Neutrophil (primary cell): ENCODE results near the gene RETREG2.

ENCODE experiments used
- H3K27ac ChIP-seq: fragments of 200-600 bp; sonication (generic); 2 replicates; pipeline ENCODE4 v1.5.1; 2016; ENCODE audit warnings: mild to moderate bottlenecking, moderate library complexity
- H3K27me3 ChIP-seq: fragments of 200-600 bp; sonication (generic); 2 replicates; pipeline ENCODE4 v1.6.0; 2016; ENCODE audit warnings: mild to moderate bottlenecking
- H3K36me3 ChIP-seq: fragments of 200-600 bp; sonication (generic); 2 replicates; pipeline ENCODE4 v1.5.1; 2017
- H3K4me1 ChIP-seq, 2 experiments: fragments of 200-600 bp in 1 of 2; sonication (generic) in 1 of 2; 1 replicate in 1 of 2; 2 replicates in 1 of 2; pipeline versions ENCODE4 v1.5.1 to v1.6.1; 2013 to 2016; ENCODE audit warnings: low read depth in 1 of 2, low read length in 1 of 2, mild to moderate bottlenecking in 1 of 2, moderate library complexity in 1 of 2; ENCODE audit not compliant: control insufficient read depth in 1 of 2, insufficient read depth in 1 of 2
- H3K4me3 ChIP-seq, 2 experiments: fragments of 200-600 bp in 1 of 2; sonication (generic) in 1 of 2; 1 replicate in 1 of 2; 2 replicates in 1 of 2; pipeline ENCODE4 v1.5.1; 2013 to 2016; ENCODE audit warnings: low read depth in 1 of 2, low read length in 1 of 2, mild to moderate bottlenecking in 1 of 2, moderate library complexity in 1 of 2
- H3K9me3 ChIP-seq: fragments of 200-600 bp; sonication (generic); 2 replicates; pipeline ENCODE4 v1.5.1; 2016
- TF ChIP-seq, protein P1 (sequence below): fragments of 200-600 bp; sonication (generic); IDR thresholded peaks from 2 replicates; pipeline ENCODE4 v1.5.1; 2016; ENCODE audit warnings: antibody characterized with exemption

RETREG2 gene

DNA sequence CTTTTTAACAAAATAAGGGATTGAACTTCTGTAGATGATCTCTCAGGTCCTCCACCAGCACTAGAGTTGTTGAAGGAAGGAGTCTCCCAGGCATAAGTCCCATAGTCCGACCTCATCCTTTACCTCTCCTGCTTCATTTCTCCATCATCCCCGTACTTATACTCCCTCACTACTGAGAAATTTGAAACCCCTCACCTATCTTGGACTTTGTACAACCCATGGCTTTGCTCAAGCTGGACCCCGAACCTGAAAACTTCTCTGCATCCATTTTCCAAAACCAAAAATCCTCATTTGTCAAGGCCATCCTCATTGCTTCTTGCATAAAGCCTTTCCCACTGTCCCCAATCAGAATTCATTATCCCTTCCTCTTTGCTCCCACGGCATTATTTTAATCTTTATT lies 17.0 kb upstream of the RETREG2 start:
- H3K27me3 ChIP-seq, result peaks cover 3% of the 10 kb centered on the region
- H3K27ac ChIP-seq, result peak overlapping the region; percentile 83
- H3K36me3 ChIP-seq, result peaks cover 11% of the 10 kb centered on the region
- TF ChIP-seq, protein P1, sequence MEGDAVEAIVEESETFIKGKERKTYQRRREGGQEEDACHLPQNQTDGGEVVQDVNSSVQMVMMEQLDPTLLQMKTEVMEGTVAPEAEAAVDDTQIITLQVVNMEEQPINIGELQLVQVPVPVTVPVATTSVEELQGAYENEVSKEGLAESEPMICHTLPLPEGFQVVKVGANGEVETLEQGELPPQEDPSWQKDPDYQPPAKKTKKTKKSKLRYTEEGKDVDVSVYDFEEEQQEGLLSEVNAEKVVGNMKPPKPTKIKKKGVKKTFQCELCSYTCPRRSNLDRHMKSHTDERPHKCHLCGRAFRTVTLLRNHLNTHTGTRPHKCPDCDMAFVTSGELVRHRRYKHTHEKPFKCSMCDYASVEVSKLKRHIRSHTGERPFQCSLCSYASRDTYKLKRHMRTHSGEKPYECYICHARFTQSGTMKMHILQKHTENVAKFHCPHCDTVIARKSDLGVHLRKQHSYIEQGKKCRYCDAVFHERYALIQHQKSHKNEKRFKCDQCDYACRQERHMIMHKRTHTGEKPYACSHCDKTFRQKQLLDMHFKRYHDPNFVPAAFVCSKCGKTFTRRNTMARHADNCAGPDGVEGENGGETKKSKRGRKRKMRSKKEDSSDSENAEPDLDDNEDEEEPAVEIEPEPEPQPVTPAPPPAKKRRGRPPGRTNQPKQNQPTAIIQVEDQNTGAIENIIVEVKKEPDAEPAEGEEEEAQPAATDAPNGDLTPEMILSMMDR, result no peak
- H3K4me1 ChIP-seq, result peaks cover 14 to 20% of the 10 kb centered on the region in 2 experiments
- H3K4me3 ChIP-seq, result peak overlapping the region; percentile 78 to 87
- no peaks in the 10 kb centered on the region for H3K9me3 ChIP-seq

DNA sequence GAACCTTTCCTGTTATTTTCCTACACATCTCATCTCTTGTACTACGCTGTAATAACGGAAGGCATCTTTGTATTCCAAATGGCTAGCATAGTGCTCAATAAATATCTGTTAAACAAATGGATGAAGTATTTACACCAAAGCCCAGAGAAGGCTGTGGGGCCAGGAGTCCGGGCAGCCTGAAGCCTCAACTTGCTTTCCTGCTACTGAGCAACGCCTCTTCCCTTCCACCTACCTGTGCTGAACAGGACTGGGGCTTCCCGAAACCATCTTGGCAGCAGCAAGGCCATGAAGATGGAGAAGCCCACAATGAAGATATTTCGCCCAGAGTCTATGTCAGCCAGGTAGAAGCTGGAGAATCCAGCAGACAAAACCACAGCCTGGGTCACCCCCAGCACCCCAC lies 14.9 kb upstream of the RETREG2 start:
- TF ChIP-seq, protein P1, result no peak
- Histone ChIP-seq H3K36me3 (no peaks in the 10 kb centered on the region), H3K27ac (no peak overlapping the region), H3K27me3 (peaks cover 3% of the 10 kb centered on the region), H3K9me3 (no peaks in the 10 kb centered on the region), H3K4me1 (peaks cover 14 to 20% of the 10 kb centered on the region in 2 experiments), H3K4me3 (no peak overlapping the region)

DNA sequence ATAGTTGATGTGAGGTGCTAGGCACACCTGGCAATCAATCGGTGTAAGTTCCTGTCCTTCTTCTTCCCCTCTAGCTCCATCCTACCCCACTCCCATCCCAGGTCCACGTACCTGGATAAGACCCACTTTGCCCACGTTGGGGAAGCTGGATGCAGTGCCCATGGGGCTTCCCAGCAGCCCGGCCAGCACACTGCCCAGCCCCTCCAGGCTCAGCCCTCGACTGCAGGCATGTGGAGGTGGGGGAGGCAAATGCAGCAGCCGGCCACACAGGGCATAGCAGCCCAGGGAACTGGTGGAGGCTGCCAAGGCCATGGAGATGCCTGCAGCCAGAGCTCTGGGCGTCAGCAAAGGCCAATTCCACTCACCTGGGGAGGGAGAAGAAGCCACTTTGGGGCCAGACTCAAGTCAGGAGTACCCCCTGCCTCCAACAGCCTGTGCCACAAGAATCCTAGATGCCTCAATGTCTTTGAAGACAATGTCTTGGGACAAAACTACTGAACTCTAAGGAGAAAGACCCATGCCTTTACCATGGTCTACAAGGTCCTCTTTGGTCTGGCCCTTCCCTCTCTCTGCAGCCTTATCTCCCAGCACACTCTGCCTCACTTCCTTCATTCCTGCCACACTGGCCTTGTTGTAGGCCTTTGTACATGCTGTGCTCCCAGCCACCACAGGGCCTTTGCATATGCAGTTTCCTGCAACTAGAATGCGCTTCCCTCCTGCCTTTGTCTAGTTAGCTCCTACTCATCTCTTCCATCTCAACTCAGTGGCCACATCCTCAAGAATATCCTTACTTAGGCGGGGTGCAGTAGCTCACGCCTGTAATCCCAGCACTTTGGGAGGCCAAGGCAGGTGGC lies 12.8 kb upstream of the RETREG2 start:
- peaks cover 8 to 12% of the 10 kb centered on the region in 2 experiments for H3K4me1 ChIP-seq
- no peak overlapping the region for H3K4me3 ChIP-seq
- H3K36me3 ChIP-seq, result no peaks in the 10 kb centered on the region
- H3K27ac ChIP-seq, result no peak overlapping the region
- TF ChIP-seq, protein P1, result no peak
- no peaks in the 10 kb centered on the region for H3K9me3 ChIP-seq
- H3K27me3 ChIP-seq, result no peaks in the 10 kb centered on the region

DNA sequence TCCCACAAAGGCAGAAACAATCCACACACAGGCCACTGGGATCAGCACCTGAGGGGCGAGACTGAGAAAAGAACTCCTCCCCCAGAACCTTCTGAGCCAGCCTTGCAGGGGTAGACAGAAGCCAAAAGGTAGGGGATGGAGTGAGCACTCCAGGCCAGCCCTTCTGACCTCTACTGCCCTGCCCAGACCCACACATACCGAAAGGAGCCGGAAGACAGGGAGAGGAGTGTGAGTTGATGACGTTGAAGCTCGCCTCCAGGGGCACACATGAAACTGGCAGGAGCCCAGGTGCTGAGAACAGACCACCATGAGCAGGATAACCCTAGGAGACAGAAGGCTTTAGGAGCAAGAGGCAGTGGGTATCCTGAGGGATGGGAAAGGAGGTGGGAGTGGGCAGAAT lies 10.1 kb upstream of the RETREG2 start:
- TF ChIP-seq, protein P1, result no peak
- no peak overlapping the region for H3K4me3 ChIP-seq

DNA sequence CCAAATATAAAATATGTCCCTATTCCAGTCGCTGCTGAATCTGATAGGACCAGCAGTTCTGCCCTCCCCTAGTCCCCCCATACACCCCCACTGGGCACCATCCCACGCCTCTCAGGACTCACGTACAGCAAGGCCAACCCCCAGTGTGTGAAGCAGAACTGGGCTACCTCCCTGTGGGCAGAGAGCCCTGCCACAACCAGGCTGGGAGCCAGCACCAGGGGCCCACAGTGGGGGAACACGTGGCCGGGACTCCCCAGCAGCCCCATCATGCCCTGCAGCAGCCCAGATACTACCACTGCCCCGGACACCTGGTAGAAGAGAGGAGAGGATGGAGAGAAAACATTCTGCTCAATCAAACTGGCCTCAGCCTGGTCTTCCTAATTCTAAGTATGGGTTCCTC lies 9.5 kb upstream of the RETREG2 start:
- H3K4me1 ChIP-seq, result no peaks in the 10 kb centered on the region
- H3K36me3 ChIP-seq, result peaks cover 16% of the 10 kb centered on the region
- no peaks in the 10 kb centered on the region for H3K27me3 ChIP-seq
- no peaks in the 10 kb centered on the region for H3K9me3 ChIP-seq
- no peak overlapping the region for H3K27ac ChIP-seq
- TF ChIP-seq, protein P1, result no peak
- H3K4me3 ChIP-seq, result no peak overlapping the region

More for the DNA sequence above, 10.1 kb upstream of the RETREG2 start:
- Histone ChIP-seq H3K9me3 (no peaks in the 10 kb centered on the region), H3K27me3 (no peaks in the 10 kb centered on the region), H3K4me1 (no peaks in the 10 kb centered on the region), H3K36me3 (peaks cover 11% of the 10 kb centered on the region), H3K27ac (no peak overlapping the region)
